ENCODE measurements around the gene JARID2. TPM values are rescaled to one million over a fixed set of nuclear protein-coding genes. Genes with fewer than 3 reads are reported as not detected.

Gene JARID2
- total and polyA plus RNA-seq, 9 of the 15 experiments (the other 6 are each of a cell fraction or from before 2014, with no cell fraction given), result 5.0 to 29.0 (median 15.6) TPM

DNA sequence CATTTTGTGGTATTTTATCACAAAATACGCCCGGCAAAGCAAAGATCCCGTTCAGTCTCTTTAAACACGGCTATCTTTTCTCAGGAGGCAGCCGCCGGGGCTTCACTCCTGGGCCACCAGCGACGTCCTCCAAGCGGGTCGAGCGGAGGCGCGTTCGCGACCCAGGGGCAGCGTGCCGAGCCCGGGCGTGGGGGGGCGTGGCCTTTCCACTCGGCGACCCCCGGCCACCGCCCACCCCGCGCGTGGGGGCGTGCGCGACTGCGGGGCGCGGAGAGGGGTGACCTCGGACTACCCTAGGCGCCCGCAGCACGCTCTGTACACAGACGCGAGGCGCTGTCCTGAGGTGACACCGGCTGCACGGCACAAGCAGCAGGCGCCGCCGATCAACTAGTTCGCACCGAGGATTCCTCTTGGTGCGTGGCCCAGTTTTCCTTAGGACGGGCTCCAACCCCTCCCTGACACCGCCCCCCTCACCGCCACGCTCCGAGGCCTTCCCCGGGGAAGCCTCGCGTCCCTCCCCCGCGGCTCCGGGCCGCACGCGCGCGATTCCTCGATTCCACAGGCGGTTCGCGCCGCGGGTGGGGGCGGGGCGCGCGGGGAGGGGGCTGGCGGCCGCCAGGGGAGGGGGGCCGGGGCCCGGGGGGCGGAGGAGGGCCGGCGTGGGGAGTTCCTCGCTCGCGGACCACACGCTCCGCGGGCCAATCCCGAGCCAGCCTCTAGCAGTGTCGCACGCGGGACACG, 1.1 kb upstream of the JARID2 start (continued):
- TF ChIP-seq SMAD1 (IDR thresholded peaks at IDR 0.05; ENCODE audit: low read depth, low read length, partially characterized antibody), result no peak
- TF ChIP-seq POLR2H (tag; IDR thresholded peaks at IDR 0.05; ENCODE audit: low read depth), result peak; percentile 40; the same call in 1 of the 2 replicates
- TF ChIP-seq ZNF253 (CRISPR knock-in tag; conservative IDR thresholded peaks at IDR 0.05), result no peak
- TF ChIP-seq, protein P1, sequence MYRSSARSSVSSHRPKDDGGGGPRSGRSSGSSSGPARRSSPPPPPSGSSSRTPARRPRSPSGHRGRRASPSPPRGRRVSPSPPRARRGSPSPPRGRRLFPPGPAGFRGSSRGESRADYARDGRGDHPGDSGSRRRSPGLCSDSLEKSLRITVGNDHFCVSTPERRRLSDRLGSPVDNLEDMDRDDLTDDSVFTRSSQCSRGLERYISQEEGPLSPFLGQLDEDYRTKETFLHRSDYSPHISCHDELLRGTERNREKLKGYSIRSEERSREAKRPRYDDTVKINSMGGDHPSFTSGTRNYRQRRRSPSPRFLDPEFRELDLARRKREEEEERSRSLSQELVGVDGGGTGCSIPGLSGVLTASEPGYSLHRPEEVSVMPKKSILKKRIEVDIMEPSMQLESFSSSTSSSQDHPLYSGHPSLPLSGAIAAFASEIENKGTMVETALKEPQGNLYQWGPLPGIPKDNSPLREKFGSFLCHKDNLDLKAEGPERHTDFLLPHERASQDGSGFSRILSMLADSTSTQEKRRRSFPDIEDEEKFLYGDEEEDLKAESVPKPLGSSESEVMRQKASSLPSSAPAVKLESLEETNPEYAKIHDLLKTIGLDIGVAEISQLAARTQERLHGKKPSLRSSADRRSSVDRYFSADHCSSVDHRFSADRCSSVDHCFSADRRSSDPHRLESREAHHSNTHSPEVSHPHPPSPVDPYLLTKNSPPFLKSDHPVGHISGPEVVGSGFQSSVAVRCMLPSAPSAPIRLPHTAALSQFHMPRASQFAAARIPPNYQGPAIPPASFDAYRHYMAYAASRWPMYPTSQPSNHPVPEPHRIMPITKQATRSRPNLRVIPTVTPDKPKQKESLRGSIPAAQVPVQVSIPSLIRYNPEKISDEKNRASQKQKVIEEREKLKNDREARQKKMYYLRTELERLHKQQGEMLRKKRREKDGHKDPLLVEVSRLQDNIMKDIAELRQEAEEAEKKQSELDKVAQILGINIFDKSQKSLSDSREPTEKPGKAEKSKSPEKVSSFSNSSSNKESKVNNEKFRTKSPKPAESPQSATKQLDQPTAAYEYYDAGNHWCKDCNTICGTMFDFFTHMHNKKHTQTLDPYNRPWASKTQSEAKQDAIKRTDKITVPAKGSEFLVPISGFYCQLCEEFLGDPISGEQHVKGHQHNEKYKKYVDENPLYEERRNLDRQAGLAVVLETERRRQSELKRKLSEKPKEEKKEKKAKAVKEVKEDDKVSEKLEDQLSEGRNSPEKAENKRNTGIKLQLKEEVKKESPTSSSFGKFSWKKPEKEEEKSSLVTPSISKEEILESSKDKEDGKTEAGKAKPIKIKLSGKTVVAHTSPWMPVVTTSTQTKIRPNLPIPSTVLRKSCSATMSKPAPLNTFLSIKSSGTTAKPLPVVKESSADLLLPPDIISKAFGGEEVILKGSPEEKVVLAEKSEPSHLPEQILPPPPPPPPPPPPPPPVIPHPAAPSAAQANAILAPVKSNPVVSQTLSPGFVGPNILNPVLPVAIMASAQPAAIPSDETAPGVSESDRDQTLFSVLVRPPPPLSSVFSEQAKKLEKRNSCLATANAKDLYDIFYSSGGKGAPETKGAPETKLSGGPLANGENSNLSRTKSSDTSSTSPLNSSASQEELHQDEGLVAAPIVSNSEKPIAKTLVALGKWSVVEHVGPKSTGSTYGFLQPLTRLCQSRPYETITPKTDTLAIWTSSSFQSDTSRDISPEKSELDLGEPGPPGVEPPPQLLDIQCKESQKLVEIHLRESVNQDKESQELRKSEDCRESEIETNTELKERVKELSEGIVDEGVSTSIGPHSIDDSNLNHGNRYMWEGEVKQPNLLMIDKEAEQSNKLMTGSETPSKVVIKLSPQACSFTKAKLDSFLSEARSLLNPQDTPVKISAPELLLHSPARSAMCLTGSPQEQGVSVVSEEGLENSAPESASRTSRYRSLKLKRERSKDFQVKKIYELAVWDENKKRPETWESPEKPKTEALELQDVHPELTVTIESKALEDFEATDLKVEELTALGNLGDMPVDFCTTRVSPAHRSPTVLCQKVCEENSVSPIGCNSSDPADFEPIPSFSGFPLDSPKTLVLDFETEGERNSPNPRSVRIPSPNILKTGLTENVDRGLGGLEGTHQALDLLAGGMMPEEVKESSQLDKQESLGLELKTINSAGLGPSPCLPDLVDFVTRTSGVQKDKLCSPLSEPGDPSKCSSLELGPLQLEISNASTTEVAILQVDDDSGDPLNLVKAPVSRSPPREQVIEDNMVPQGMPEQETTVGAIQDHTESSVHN (IDR thresholded peaks at IDR 0.05; ENCODE audit: borderline replicate concordance in 1 of 2, low read depth in 1 of 2), result no peak
- TF ChIP-seq, protein P2, sequence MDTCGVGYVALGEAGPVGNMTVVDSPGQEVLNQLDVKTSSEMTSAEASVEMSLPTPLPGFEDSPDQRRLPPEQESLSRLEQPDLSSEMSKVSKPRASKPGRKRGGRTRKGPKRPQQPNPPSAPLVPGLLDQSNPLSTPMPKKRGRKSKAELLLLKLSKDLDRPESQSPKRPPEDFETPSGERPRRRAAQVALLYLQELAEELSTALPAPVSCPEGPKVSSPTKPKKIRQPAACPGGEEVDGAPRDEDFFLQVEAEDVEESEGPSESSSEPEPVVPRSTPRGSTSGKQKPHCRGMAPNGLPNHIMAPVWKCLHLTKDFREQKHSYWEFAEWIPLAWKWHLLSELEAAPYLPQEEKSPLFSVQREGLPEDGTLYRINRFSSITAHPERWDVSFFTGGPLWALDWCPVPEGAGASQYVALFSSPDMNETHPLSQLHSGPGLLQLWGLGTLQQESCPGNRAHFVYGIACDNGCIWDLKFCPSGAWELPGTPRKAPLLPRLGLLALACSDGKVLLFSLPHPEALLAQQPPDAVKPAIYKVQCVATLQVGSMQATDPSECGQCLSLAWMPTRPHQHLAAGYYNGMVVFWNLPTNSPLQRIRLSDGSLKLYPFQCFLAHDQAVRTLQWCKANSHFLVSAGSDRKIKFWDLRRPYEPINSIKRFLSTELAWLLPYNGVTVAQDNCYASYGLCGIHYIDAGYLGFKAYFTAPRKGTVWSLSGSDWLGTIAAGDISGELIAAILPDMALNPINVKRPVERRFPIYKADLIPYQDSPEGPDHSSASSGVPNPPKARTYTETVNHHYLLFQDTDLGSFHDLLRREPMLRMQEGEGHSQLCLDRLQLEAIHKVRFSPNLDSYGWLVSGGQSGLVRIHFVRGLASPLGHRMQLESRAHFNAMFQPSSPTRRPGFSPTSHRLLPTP (IDR thresholded peaks at IDR 0.05; ENCODE audit: borderline replicate concordance, extremely low read depth, insufficient read length), result no peak
- TF ChIP-seq, protein P3, sequence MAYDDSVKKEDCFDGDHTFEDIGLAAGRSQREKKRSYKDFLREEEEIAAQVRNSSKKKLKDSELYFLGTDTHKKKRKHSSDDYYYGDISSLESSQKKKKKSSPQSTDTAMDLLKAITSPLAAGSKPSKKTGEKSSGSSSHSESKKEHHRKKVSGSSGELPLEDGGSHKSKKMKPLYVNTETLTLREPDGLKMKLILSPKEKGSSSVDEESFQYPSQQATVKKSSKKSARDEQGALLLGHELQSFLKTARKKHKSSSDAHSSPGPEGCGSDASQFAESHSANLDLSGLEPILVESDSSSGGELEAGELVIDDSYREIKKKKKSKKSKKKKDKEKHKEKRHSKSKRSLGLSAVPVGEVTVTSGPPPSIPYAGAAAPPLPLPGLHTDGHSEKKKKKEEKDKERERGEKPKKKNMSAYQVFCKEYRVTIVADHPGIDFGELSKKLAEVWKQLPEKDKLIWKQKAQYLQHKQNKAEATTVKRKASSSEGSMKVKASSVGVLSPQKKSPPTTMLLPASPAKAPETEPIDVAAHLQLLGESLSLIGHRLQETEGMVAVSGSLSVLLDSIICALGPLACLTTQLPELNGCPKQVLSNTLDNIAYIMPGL (CRISPR knock-in tag; IDR thresholded peaks at IDR 0.05), result no peak
- no peak for TF ChIP-seq ZNF274 (IDR thresholded peaks at IDR 0.05; ENCODE audit: borderline replicate concordance, low read depth, low read length)
- TF ChIP-seq RBFOX2 (IDR thresholded peaks at IDR 0.05; ENCODE audit: low read depth, low read length), result peak; percentile 92
- TF ChIP-seq U2AF2 (optimal IDR thresholded peaks at IDR 0.05; ENCODE audit: low read depth, low read length), result no peak
- TF ChIP-seq PML (IDR thresholded peaks at IDR 0.05; ENCODE audit: low read length), result no peak
- TF ChIP-seq SNRNP70 (optimal IDR thresholded peaks at IDR 0.05; ENCODE audit: low read depth, low read length), result no peak
- TF ChIP-seq ZNF121 (CRISPR knock-in tag; conservative IDR thresholded peaks at IDR 0.05), result no peak
- TF ChIP-seq ZKSCAN3 (CRISPR knock-in tag; IDR thresholded peaks at IDR 0.05), result no peak
- TF ChIP-seq DNMT1 (IDR thresholded peaks at IDR 0.05), result no peak
- TF ChIP-seq CCAR2 (IDR thresholded peaks at IDR 0.05; ENCODE audit: low read depth, low read length), result no peak

Data from K562 (cell line).